Neural progenitor cell (in vitro differentiated cells): Measurements from ENCODE around the gene FOXK1.

Experiments
- CTCF ChIP-seq: fragments of 200-600 bp; sonication (generic); IDR thresholded peaks from 2 replicates; pipeline ENCODE4 v1.5.1; 2017; ENCODE audit warnings: antibody characterized with exemption, mild to moderate bottlenecking
- EZH2 ChIP-seq: fragments of 200-600 bp; sonication (generic); IDR thresholded peaks from 2 replicates; pipeline ENCODE4 v1.6.1; 2017; ENCODE audit warnings: antibody characterized with exemption, mild to moderate bottlenecking, moderate library complexity
- EZH2phosphoT487 ChIP-seq: fragments of 200-600 bp; sonication (generic); IDR thresholded peaks from 2 replicates; pipeline ENCODE4 v1.6.1; 2017; ENCODE audit warnings: antibody characterized with exemption

DNA sequence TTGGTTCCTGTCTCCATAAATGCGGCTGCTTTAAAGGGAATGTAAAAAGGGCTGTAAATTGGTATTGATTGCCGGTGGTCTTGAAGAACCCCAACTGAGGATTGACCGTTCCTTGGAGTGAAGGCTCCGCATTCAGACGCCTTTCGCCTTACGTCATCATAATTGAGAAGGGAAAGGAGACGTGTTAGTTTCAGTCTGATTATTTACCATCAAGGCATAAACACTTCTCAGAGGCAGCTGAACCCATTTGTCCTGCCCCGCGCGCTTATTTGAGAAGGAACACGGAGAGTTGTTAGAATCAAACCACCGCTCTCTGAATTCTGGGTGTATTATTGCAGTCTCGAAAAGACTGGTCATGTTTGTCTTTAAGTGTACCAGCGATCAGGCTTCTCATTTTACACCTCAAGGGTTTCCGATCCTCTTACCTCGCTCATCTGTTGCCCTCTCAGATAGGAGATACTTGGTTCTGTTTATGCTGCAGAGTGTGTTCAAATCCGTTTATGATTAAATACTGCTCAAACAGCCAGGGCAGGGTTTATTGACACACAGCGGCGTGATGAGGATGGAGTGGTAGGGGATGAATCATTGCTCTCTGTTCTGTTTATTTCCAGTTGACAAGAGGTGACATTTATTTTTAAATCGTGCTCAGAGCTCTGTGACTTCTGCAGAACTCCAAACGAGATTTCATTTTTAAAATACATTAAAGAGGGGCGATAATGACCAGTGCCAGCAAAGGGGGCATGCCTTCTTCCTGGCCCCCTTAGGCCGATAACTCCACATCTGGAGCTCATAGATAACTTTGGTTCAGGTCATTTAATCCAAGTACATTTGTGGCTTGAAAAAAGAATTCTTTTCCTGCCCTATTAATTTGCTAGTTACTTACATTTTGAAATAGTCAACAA, 30.4 kb downstream of the FOXK1 start:
- TF ChIP-seq CTCF (no peak), EZH2 (no peak), EZH2phosphoT487 (no peak)
